SK-N-SH (cell line): ENCODE measurements around the gene SFI1. TPM values are rescaled to one million over a fixed set of nuclear protein-coding genes. Genes with fewer than 3 reads are reported as not detected.

ENCODE experiments used
- CTCF ChIA-PET: fragments of 300-600, 350-600 bp; formaldehyde crosslinking; extraction: SDS; loops from one replicate; lab custom pipeline; 2021; lab: Yijun Ruan, JAX
- POLR2A ChIA-PET: fragments of 350-600 bp; sonication (Branson Sonifier 250); formaldehyde crosslinking; extraction: SDS; loops from one replicate; lab custom pipeline; 2020; ENCODE audit warnings: antibody characterized with exemption, inconsistent platforms; lab: Yijun Ruan, JAX
- DNase-seq: peaks from one replicate; pipeline ENCODE4 v3.0.0; 2012
- H2AFZ ChIP-seq: fragments of 200-600 bp; sonication (generic); 2 replicates; pipeline ENCODE4 v1.8.1; 2016; ENCODE audit warnings: antibody characterized with exemption, mild to moderate bottlenecking, low read depth
- H3F3A ChIP-seq: fragments of 200-600 bp; sonication (generic); replicated peaks from 2 replicates; pipeline ENCODE3; 2016; ENCODE audit warnings: antibody characterized with exemption, mild to moderate bottlenecking; ENCODE audit not compliant: insufficient read depth
- H3K27ac ChIP-seq, 2 experiments: fragments of 200-500 bp in 1 of 2; fragments of 200-600 bp in 1 of 2; sonication (Bioruptor generic) in 1 of 2; sonication (generic), shearing (Covaris generic) in 1 of 2; 2 replicates each; pipeline versions ENCODE4 v1.5.1 to v1.6.1; 2014 to 2016; ENCODE audit warnings: low read depth in 2 of 2, inconsistent platforms in 1 of 2, low read length in 1 of 2, mild to moderate bottlenecking in 1 of 2, mixed read lengths in 1 of 2
- H3K27me3 ChIP-seq: fragments of 200-600 bp; sonication (generic), shearing (Covaris generic); 2 replicates; pipeline ENCODE4 v1.6.1; 2016; ENCODE audit warnings: mixed run types; ENCODE audit not compliant: insufficient read depth
- H3K36me3 ChIP-seq, 2 experiments: fragments of 200-500 bp in 1 of 2; fragments of 200-600 bp in 1 of 2; sonication (Bioruptor generic) in 1 of 2; sonication (generic) in 1 of 2; replicated peaks in 1 of 2; 2 replicates each; pipeline versions ENCODE3 to v1.5.1; 2014 to 2016; ENCODE audit warnings: low read length in 1 of 2, mild to moderate bottlenecking in 1 of 2; ENCODE audit not compliant: insufficient read depth in 2 of 2, control insufficient read depth in 1 of 2
- H3K4me1 ChIP-seq, 2 experiments: fragments of 200-500 bp in 1 of 2; fragments of 200-600 bp in 1 of 2; sonication (Bioruptor generic) in 1 of 2; sonication (generic), shearing (Covaris generic) in 1 of 2; 2 replicates each; pipeline versions ENCODE4 v1.5.1 to v1.6.1; 2014 to 2016; ENCODE audit warnings: low read depth in 1 of 2, low read length in 1 of 2, mixed run types in 1 of 2; ENCODE audit not compliant: insufficient read depth in 2 of 2, control insufficient read depth in 1 of 2
- H3K4me2 ChIP-seq: fragments of 200-600 bp; sonication (generic), shearing (Covaris generic); 2 replicates; pipeline ENCODE4 v1.6.1; 2017; ENCODE audit warnings: mixed run types
- H3K4me3 ChIP-seq, 2 experiments: fragments of 200-500 bp in 1 of 2; fragments of 200-600 bp in 1 of 2; sonication (Bioruptor generic) in 1 of 2; sonication (generic), shearing (Covaris generic) in 1 of 2; 2 replicates each; pipeline versions ENCODE4 v1.5.1 to v1.8.1; 2014 to 2016; ENCODE audit warnings: low read depth in 2 of 2, inconsistent platforms in 1 of 2, low read length in 1 of 2, mild to moderate bottlenecking in 1 of 2, mixed read lengths in 1 of 2, moderate library complexity in 1 of 2
- H3K79me2 ChIP-seq: fragments of 200-600 bp; sonication (generic); 2 replicates; pipeline ENCODE4 v1.8.1; 2017; ENCODE audit warnings: mild to moderate bottlenecking; ENCODE audit not compliant: insufficient read depth
- H3K9ac ChIP-seq: fragments of 200-600 bp; sonication (generic); 2 replicates; pipeline ENCODE4 v1.6.1; 2017; ENCODE audit warnings: mixed run types
- H3K9me2 ChIP-seq: fragments of 200-600 bp; sonication (generic); 2 replicates; pipeline ENCODE4 v1.6.1; 2017; ENCODE audit warnings: mixed run types
- H3K9me3 ChIP-seq: fragments of 200-600 bp; sonication (generic); 2 replicates; pipeline ENCODE4 v1.6.1; 2017; ENCODE audit warnings: mixed run types, mild to moderate bottlenecking, moderate library complexity
- H4K20me1 ChIP-seq: fragments of 200-600 bp; sonication (generic); 2 replicates; pipeline ENCODE4 v1.6.1; 2017; ENCODE audit warnings: mild to moderate bottlenecking, mixed run types; ENCODE audit not compliant: insufficient read depth
- CHD2 ChIP-seq: fragments of 150-350 bp; IDR thresholded peaks from 2 replicates; pipeline ENCODE4 v1.6.1; 2018; ENCODE audit warnings: low read length; ENCODE audit not compliant: partially characterized antibody
- CTCF ChIP-seq: fragments of 200-600 bp; sonication (generic); IDR thresholded peaks from 2 replicates; pipeline ENCODE4 v1.6.1; 2017; ENCODE audit warnings: antibody characterized with exemption, mild to moderate bottlenecking, moderate library complexity
- JUND ChIP-seq: IDR thresholded peaks from 2 replicates; pipeline ENCODE4 v1.4.0; 2012
- MAX ChIP-seq: IDR thresholded peaks from 2 replicates; pipeline ENCODE4 v1.4.0; 2012; ENCODE audit warnings: low read depth
- MXI1 ChIP-seq: IDR thresholded peaks from 2 replicates; pipeline ENCODE4 v1.6.1; 2012; ENCODE audit warnings: mild to moderate bottlenecking, low read depth, low read length, improper control_type of control experiment
- NFIC ChIP-seq: IDR thresholded peaks from 2 replicates; pipeline ENCODE4 v1.4.0; 2012; ENCODE audit warnings: borderline replicate concordance
- PBX3 ChIP-seq: IDR thresholded peaks from 2 replicates; pipeline ENCODE4; 2012
- POLR2AphosphoS5 ChIP-seq: IDR thresholded peaks from 2 replicates; pipeline ENCODE4 v1.6.1; 2012; ENCODE audit warnings: low read depth, low read length
- RAD21 ChIP-seq: IDR thresholded peaks from 2 replicates; pipeline ENCODE4 v1.6.1; 2012; ENCODE audit warnings: mild to moderate bottlenecking, low read length
- RCOR1 ChIP-seq: fragments of 150-350 bp; IDR thresholded peaks from 2 replicates; pipeline ENCODE4 v1.6.1; 2017; ENCODE audit warnings: antibody characterized with exemption, low read length
- RFX5 ChIP-seq: IDR thresholded peaks from 2 replicates; pipeline ENCODE4 v1.6.1; 2012; ENCODE audit warnings: mild to moderate bottlenecking, improper control_type of control experiment, low read length
- RXRA ChIP-seq: IDR thresholded peaks from 2 replicates; pipeline ENCODE4 v1.4.0; 2012; ENCODE audit warnings: low read depth, mild to moderate bottlenecking, borderline replicate concordance
- SIN3A ChIP-seq: IDR thresholded peaks from 2 replicates; pipeline ENCODE4 v1.6.1; 2012; ENCODE audit warnings: low read depth, mild to moderate bottlenecking, low read length, moderate library complexity, borderline replicate concordance
- TAF1 ChIP-seq: IDR thresholded peaks from 2 replicates; pipeline ENCODE4 v1.6.1; 2012; ENCODE audit warnings: low read depth, mild to moderate bottlenecking, low read length, moderate library complexity, borderline replicate concordance
- TCF12 ChIP-seq: IDR thresholded peaks from 2 replicates; pipeline ENCODE4 v1.4.0; 2012
- USF1 ChIP-seq: IDR thresholded peaks from 2 replicates; pipeline ENCODE4 v1.4.0; 2012; ENCODE audit warnings: low read depth, borderline replicate concordance
- WGBS: methylation state at CpG from one replicate; pipeline ENCODE4 v1.1.6; 2017; ENCODE audit warnings: low lambda C conversion rate; 5-methylcytosine and 5-hydroxymethylcytosine counted together
- polyA plus RNA-seq, 3 experiments: library from polyadenylated mRNA; depleted of rRNA; stranded (reverse); fragments of >200 nt; gene quantifications; 2 replicates each; pipeline ENCODE4 v1.2.3, GENCODE V29; 2012

The SFI1 gene
- polyA plus RNA-seq, 1 of the 3 experiments (the other 2 are of a cell fraction) = 24.7 TPM

- peaks cover 13 to 25% of the 10 kb centered on the region in 2 experiments for H3K36me3 ChIP-seq
- H3K4me3 ChIP-seq = peak overlapping the region; percentile 77 to 90
- 12% methylated on average over 15 of the region's 15 CpGs for WGBS
- H3K27me3 ChIP-seq = no peaks in the 10 kb centered on the region
- peak overlapping the region; percentile 84 for H3K4me2 ChIP-seq
- POLR2A ChIA-PET = interaction anchor here (0.6 to 1.2 kb wide), 2 partner anchors 91 to 144 kb away, joined by 3 read pairs; partner anchors contain the start of genes DRG1 and PATZ1
- H3K9me2 ChIP-seq = no peaks in the 10 kb centered on the region
- H2AFZ ChIP-seq = peak overlapping the region; percentile 88
- TF ChIP-seq POLR2AphosphoS5 = no peak
- TF ChIP-seq RAD21 = no peak
- no peak for TF ChIP-seq RFX5
- TF ChIP-seq CHD2 = no peak
- TF ChIP-seq MXI1 = peak; percentile 32
- no peak for TF ChIP-seq NFIC
- peak; percentile 15; the same call in 1 of the 2 replicates for TF ChIP-seq CTCF
- peak; percentile 28; the same call in 1 of the 2 replicates for TF ChIP-seq SIN3A
- no peak for TF ChIP-seq TCF12
- no peak for TF ChIP-seq MAX
- DNase-seq = peak; percentile 58
- peak overlapping the region; percentile 88 to 91 for H3K27ac ChIP-seq
- peaks cover 55% of the 10 kb centered on the region for H3K79me2 ChIP-seq
- CTCF ChIA-PET = interaction anchor here (0.7 to 1.1 kb wide), 3 partner anchors 66 to 144 kb away, joined by 3 read pairs; no protein-coding TSS in a partner anchor
- H3K9me3 ChIP-seq = no peaks in the 10 kb centered on the region
- peaks cover 16% of the 10 kb centered on the region for H3F3A ChIP-seq
- H3K9ac ChIP-seq = peak overlapping the region; percentile 84
- peaks cover 6 to 8% of the 10 kb centered on the region in 2 experiments; a peak in 3 of 4 replicates for H3K4me1 ChIP-seq
- H4K20me1 ChIP-seq = no peaks in the 10 kb centered on the region
Measured at GRCh38 chr22:31490496-31490925, 5.8 kb upstream of the SFI1 start.

GRCh38 chr22:31491218-31491962, 4.9 kb upstream of the SFI1 start:
- no peak for DNase-seq
- Histone ChIP-seq H3F3A (peaks cover 20% of the 10 kb centered on the region), H3K27ac (peak overlapping the region in 1 of 2 experiments; percentile 88; a peak in 2 of 4 replicates), H3K36me3 (peaks cover 13 to 18% of the 10 kb centered on the region in 2 experiments), H3K9ac (peak overlapping the region; percentile 84; the same call in 1 of the 2 replicates), H3K4me2 (peak overlapping the region; percentile 84), H3K4me1 (peaks cover 6 to 8% of the 10 kb centered on the region in 2 experiments; a peak in 3 of 4 replicates), H3K4me3 (peak overlapping the region in 1 of 2 experiments; percentile 77; a peak in 2 of 4 replicates), H3K9me3 (no peaks in the 10 kb centered on the region)
- 96% methylated on average over 8 of the region's 8 CpGs for WGBS
- ChIA-PET POLR2A (no interaction called here), CTCF (interaction anchor here (0.8 to 2.1 kb wide), 3 partner anchors 121 to 178 kb away, joined by 3 to 5 read pairs (median 3); no protein-coding TSS in a partner anchor)
- no peak for TF ChIP-seq TAF1
- TF ChIP-seq CHD2 = no peak
- no peak for TF ChIP-seq SIN3A
- no peak for TF ChIP-seq PBX3
- TF ChIP-seq TCF12 = no peak
- TF ChIP-seq RFX5 = no peak
- no peak for TF ChIP-seq JUND
- no peak for TF ChIP-seq MAX
- no peak for TF ChIP-seq RCOR1
- TF ChIP-seq USF1 = no peak
- no peak for TF ChIP-seq RXRA
- TF ChIP-seq, all 33 proteins: peak for 0
- Histone ChIP-seq H2AFZ (no peak overlapping the region), H3K9me2 (no peaks in the 10 kb centered on the region), H4K20me1 (no peaks in the 10 kb centered on the region), H3K79me2 (peaks cover 48% of the 10 kb centered on the region), H3K27me3 (no peaks in the 10 kb centered on the region)
